Glutamatergic neuron (in vitro differentiated cells): Measurements from ENCODE around the gene DEPDC4. TPM values are rescaled to one million over a fixed set of nuclear protein-coding genes. Genes with fewer than 3 reads are reported as not detected.

Source experiments
- DNase-seq: peaks from one replicate; pipeline ENCODE4 v3.0.0; 2022
- H3K27ac Mint-ChIP-seq: one replicate; pipeline ENCODE4 v1.8.0; 2020; ENCODE audit warnings: mild to moderate bottlenecking, mixed read lengths, inconsistent platforms; ENCODE audit not compliant: unreplicated experiment
- H3K27me3 Mint-ChIP-seq: one replicate; pipeline ENCODE4 v1.8.0; 2020; ENCODE audit warnings: mild to moderate bottlenecking, moderate library complexity, mixed read lengths, inconsistent platforms; ENCODE audit not compliant: unreplicated experiment
- H3K36me3 Mint-ChIP-seq: one replicate; pipeline ENCODE4 v1.8.0; 2020; ENCODE audit warnings: mild to moderate bottlenecking, mixed read lengths, inconsistent platforms; ENCODE audit not compliant: unreplicated experiment
- H3K4me1 Mint-ChIP-seq: one replicate; pipeline ENCODE4 v1.8.0; 2020; ENCODE audit warnings: mild to moderate bottlenecking, low read depth, mixed read lengths, inconsistent platforms; ENCODE audit not compliant: unreplicated experiment
- H3K4me3 Mint-ChIP-seq: one replicate; pipeline ENCODE4 v1.8.0; 2020; ENCODE audit warnings: mild to moderate bottlenecking, mixed read lengths, inconsistent platforms; ENCODE audit not compliant: unreplicated experiment
- H3K9me3 Mint-ChIP-seq: one replicate; pipeline ENCODE4 v1.8.0; 2020; ENCODE audit warnings: mild to moderate bottlenecking, moderate library complexity, mixed read lengths, inconsistent platforms; ENCODE audit not compliant: unreplicated experiment
- CTCF ChIP-seq: fragments of 200-600 bp; sonication (generic); IDR thresholded peaks from one replicate; pipeline ENCODE4 v1.5.0; 2021; ENCODE audit not compliant: partially characterized antibody, unreplicated experiment
- total RNA-seq: library from RNA; stranded (reverse); fragmentation: NEBNext Ultra II Directional; extraction: Animal tissue kit (Norgen Biotek cat#: 25700); gene quantifications from one replicate; pipeline ENCODE4 v1.2.1, GENCODE V29; 2021; ENCODE audit not compliant: unreplicated experiment

The DEPDC4 gene
- total RNA-seq, 1 donor from 2014 or later, result 2.0 TPM

- no peak for TF ChIP-seq CTCF
Observed at GRCh38 chr12:100207311-100207710, 59.6 kb downstream of the DEPDC4 start.

DNA sequence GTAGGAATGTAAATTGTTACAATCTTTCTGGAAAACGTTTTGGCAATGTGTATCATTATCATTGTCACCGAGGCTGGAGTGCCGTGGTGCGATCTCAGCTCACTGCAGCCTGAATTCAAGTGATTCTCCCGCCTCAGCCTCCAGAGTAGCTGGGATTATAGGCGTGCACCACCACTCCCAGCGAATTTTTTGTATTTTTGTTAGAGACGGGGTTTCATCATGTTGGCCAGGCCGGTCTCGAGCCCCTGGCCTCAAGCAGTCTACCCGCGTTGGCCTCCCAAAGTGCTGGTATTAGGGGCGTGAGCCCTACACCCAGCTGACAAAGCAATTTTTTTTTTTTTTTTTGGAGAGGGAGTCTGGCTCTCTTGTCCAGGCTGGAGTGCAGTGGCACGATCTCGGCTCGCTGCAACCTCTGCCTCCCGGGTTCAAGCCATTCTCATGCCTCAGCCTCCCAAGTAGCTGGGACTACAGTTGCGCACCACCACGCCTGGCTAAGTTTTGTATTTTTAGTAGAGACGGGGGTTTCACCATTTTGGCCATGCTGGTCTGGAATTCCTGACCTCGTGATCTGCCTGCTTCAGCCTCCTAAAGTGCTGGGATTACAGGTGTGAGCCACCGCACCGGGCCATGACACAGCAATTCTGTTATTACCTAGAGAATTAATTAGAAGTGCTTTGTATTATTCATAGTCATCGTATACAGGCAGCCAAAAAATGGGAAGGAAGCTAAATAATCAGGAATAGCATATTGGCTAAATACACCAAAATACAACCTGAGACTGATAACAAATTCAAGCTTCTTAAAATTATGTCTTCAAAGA lies 65.1 kb downstream of the DEPDC4 start:
- peak overlapping the region; percentile 55 for H3K27ac Mint-ChIP-seq
- TF ChIP-seq CTCF, result no peak

More at GRCh38 chr12:100207311-100207710, 59.6 kb downstream of the DEPDC4 start:
- Mint-ChIP-seq H3K27ac (no peak overlapping the region), H3K4me1 (no peaks in the 10 kb centered on the region), H3K4me3 (no peak overlapping the region), H3K36me3 (no peaks in the 10 kb centered on the region), H3K9me3 (no peaks in the 10 kb centered on the region), H3K27me3 (peaks cover 2% of the 10 kb centered on the region)
- DNase-seq, result no peak

DNA sequence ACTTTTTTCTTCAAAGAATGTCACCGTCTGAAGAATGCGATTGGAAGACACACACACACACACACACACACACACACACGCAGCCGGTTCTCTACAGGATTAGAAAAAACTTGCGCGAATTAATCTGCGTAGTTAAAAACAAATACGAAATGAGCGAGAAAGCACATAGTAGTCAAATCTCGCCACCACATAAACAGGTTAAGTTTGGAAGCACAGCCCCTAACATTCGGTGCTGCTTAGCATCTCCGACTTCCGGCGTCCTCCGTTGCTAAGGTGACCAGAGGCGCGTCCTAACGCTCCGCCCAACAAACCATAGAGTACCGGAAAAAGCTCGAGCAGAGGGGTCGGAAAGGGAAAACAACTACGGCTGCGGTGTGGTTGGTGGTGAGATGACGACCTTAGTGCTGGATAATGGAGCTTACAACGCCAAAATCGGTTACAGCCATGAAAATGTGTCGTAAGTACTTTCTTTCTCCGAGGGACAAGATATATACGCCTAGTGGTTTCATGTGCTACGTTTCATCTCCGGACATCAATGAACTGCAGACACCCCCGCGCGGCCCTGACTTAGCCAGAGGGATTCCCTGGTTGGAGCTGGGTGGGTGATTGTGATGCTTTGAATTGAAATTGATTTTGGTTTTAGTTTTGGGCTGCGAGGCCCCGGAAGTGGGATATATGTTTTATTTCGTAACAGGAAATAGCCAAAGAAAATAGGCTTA lies 66.3 kb downstream of the DEPDC4 start, which contains the start of gene ACTR6:
TSS of gene ACTR6 (plus strand) at position 353 of the 719 bp plus-strand sequence. CDS start at position 390, 37 bp downstream.
- Mint-ChIP-seq H3K36me3 (no peaks in the 10 kb centered on the region), H3K27me3 (peaks cover 10% of the 10 kb centered on the region), H3K9me3 (peaks cover 8% of the 10 kb centered on the region), H3K4me1 (no peaks in the 10 kb centered on the region), H3K4me3 (peak within 1 kb of the TSS; percentile 98), H3K27ac (peak within 1 kb of the TSS; percentile 91)
- DNase-seq, result peak; percentile 93
- TF ChIP-seq CTCF, result no peak

More for the DNA sequence above, 65.1 kb downstream of the DEPDC4 start:
- H3K9me3 Mint-ChIP-seq, result peaks cover 8% of the 10 kb centered on the region
- H3K27me3 Mint-ChIP-seq, result peaks cover 10% of the 10 kb centered on the region
- no peaks in the 10 kb centered on the region for H3K36me3 Mint-ChIP-seq
- peak overlapping the region; percentile 98 for H3K4me3 Mint-ChIP-seq
- no peak for DNase-seq
- no peaks in the 10 kb centered on the region for H3K4me1 Mint-ChIP-seq

GRCh38 chr12:100199347-100200149 lies 67.3 kb downstream of the DEPDC4 start:
- TF ChIP-seq CTCF, result no peak
- H3K36me3 Mint-ChIP-seq, result no peaks in the 10 kb centered on the region
- H3K4me3 Mint-ChIP-seq, result peak overlapping the region; percentile 98
- DNase-seq, result peak; percentile 69
- H3K27ac Mint-ChIP-seq, result no peak overlapping the region
- H3K9me3 Mint-ChIP-seq, result peaks cover 8% of the 10 kb centered on the region
- peaks cover 10% of the 10 kb centered on the region for H3K27me3 Mint-ChIP-seq
- H3K4me1 Mint-ChIP-seq, result no peaks in the 10 kb centered on the region
